ENCODE data around the gene SERINC3.
"Not testable (repeated sequence)": the region's sequence is repeated elsewhere in the genome, so short reads cannot be mapped to it uniquely, and the experiment has no call there.

The SERINC3 gene

GRCh38 chr20:44478206-44478605 is 43.7 kb downstream of the SERINC3 start:
- peaks cover 2% of the 10 kb centered on the region for H3K36me3 ChIP-seq
- H3K27ac ChIP-seq, result no peak overlapping the region
- no peak for TF ChIP-seq CTCF (IDR thresholded peaks at IDR 0.05; ENCODE audit: low read depth, low read length)
- no peak overlapping the region for H3K4me3 ChIP-seq (ENCODE audit: low read depth, low read length)
- peaks cover 7% of the 10 kb centered on the region for H3K27me3 ChIP-seq (ENCODE audit: insufficient read depth, low read depth, severe bottlenecking)
- DNase-seq, result no peak
- peaks cover 8% of the 10 kb centered on the region for H3K9me3 ChIP-seq (ENCODE audit: severe bottlenecking)

DNA sequence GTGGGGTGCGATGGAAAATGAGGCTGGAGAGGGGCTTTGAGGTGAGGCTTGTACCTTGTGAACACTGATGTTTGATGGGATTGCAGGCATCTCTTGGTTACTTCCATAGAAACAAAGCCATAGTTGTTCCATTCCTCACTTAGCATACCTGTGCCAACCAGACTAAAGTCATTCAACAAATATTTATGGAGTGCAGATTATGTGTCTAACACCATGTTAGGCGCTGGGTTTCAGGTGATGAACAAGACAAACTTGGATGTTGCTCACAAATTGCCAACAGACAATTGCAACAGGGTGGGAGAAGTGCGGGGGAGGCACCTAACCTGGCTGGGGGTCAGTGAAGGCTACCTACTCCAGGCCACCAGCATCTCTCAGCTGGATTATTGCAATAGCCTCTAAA is 44.7 kb downstream of the SERINC3 start:
- Histone ChIP-seq H3K27me3 (ENCODE audit: insufficient read depth, low read depth, severe bottlenecking) (peaks cover 16% of the 10 kb centered on the region), H3K27ac (no peak overlapping the region), H3K4me3 (ENCODE audit: low read depth, low read length) (no peak overlapping the region), H3K36me3 (peaks cover 2% of the 10 kb centered on the region; the same call in 1 of the 2 replicates), H3K9me3 (ENCODE audit: severe bottlenecking) (peaks cover 8% of the 10 kb centered on the region)
- TF ChIP-seq CTCF (IDR thresholded peaks at IDR 0.05; ENCODE audit: low read depth, low read length), result no peak
- DNase-seq, result no peak

DNA sequence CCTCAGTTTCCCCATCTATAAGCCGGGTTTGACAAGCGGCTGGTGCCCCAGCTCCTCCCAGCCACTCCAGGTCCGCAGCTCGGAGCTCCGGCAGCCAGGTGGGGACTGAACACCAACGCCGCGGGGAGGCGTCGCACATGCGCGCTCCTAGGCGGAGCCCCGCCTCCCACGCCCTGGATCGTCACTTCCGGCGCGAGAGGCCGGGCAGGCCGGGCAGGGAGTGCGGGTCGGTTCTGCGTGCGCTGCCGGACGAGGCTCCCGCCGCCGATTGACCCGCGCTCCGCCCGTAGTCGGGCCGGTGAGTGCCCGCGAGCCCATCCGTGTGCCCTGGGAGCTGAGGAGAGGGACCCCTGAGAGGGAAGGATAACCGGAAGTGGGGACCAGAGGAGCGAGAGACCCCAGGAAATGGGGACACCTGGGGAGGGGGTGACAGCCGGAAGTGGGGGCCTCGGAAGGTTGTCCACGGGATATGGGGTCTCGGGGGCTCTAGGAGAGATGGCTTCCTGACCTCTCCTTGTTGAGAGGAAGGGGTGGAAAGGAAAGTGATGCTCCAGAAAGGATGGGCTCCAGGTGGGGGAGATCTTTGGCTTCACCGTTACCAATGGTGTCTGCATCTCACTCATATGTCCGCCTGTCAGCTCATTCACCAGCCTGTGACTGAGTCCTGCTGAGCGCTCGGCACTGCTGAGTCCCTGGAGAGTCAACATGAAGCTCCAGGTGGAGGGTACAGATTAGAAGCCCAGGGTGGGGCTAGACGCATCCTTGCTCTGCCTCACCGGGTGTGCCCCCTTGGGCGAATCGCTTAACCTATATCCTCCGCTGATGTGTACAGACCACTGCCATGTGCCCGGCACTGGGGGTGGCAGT is 45.9 kb downstream of the SERINC3 start, which contains the start of gene TTPAL:
Gene TTPAL (plus strand): TSS at position 181 of the 867 bp plus-strand sequence. CDS start 4,126 bp downstream, outside the sequence.
- Histone ChIP-seq H3K4me3 (ENCODE audit: low read depth, low read length) (peak within 1 kb of the TSS; percentile 96), H3K27me3 (ENCODE audit: insufficient read depth, low read depth, severe bottlenecking) (peaks cover 25% of the 10 kb centered on the region), H3K36me3 (peaks cover 2% of the 10 kb centered on the region; the same call in 1 of the 2 replicates), H3K27ac (peak within 1 kb of the TSS; percentile 85), H3K9me3 (ENCODE audit: severe bottlenecking) (peaks cover 8% of the 10 kb centered on the region)
- TF ChIP-seq CTCF (IDR thresholded peaks at IDR 0.05; ENCODE audit: low read depth, low read length), result 0 out of 2 replicates have a peak, but pooled peaks have one; percentile 22
- DNase-seq, result peak; percentile 83

DNA sequence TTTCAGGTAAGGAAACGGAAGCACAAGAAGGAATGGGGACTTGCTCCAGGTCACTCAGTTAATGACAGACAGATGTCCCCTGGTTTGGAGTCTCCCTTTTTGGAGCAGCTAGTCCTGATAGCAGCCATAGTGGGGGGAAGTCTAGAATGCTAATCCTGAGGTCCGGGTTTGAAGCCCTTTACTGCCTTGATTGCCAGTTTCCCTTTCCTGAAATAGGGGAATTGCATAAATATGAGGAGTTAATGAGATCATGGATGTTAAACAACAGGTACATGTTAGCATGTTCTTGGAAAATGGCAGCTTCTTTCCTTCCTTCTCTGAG is 46.5 kb downstream of the SERINC3 start:
- Histone ChIP-seq H3K4me3 (ENCODE audit: low read depth, low read length) (peak overlapping the region; percentile 96), H3K27ac (no peak overlapping the region), H3K36me3 (peaks cover 2% of the 10 kb centered on the region; the same call in 1 of the 2 replicates), H3K9me3 (ENCODE audit: severe bottlenecking) (peaks cover 8% of the 10 kb centered on the region), H3K27me3 (ENCODE audit: insufficient read depth, low read depth, severe bottlenecking) (peaks cover 29% of the 10 kb centered on the region)
- no peak for DNase-seq
- TF ChIP-seq CTCF (IDR thresholded peaks at IDR 0.05; ENCODE audit: low read depth, low read length), result no peak

GRCh38 chr20:44472283-44472682 is 49.6 kb downstream of the SERINC3 start:
- H3K4me3 ChIP-seq (ENCODE audit: low read depth, low read length); H3K27ac ChIP-seq; DNase-seq; H3K9me3 ChIP-seq (ENCODE audit: severe bottlenecking); H3K36me3 ChIP-seq: not testable (repeated sequence)
- H3K27me3 ChIP-seq (ENCODE audit: insufficient read depth, low read depth, severe bottlenecking), result peaks cover 32% of the 10 kb centered on the region

- no peak overlapping the region for H3K27ac ChIP-seq
- no peak for DNase-seq
- no peak overlapping the region for H3K4me3 ChIP-seq (ENCODE audit: low read depth, low read length)
- H3K36me3 ChIP-seq, result no peaks in the 10 kb centered on the region
- peaks cover 32% of the 10 kb centered on the region for H3K27me3 ChIP-seq (ENCODE audit: insufficient read depth, low read depth, severe bottlenecking)
- peak; percentile 47 for TF ChIP-seq CTCF (IDR thresholded peaks at IDR 0.05; ENCODE audit: low read depth, low read length)
- peaks cover 8% of the 10 kb centered on the region for H3K9me3 ChIP-seq (ENCODE audit: severe bottlenecking)
Measured at GRCh38 chr20:44471481-44471882, 50.4 kb downstream of the SERINC3 start.
